GM18508 (cell line): ENCODE results near the gene ANKRD53.

Experiments
- ATAC-seq: cut with Tn5 transposase; IDR thresholded peaks from one replicate; pipeline ENCODE4 v1.9.1; 2021; ENCODE audit warnings: moderate number of reproducible peaks; ENCODE audit not compliant: insufficient read depth, unreplicated experiment

Gene ANKRD53

GRCh38 chr2:70942396-70943204 lies 35.8 kb upstream of the ANKRD53 start:
- ATAC-seq: no peak

DNA sequence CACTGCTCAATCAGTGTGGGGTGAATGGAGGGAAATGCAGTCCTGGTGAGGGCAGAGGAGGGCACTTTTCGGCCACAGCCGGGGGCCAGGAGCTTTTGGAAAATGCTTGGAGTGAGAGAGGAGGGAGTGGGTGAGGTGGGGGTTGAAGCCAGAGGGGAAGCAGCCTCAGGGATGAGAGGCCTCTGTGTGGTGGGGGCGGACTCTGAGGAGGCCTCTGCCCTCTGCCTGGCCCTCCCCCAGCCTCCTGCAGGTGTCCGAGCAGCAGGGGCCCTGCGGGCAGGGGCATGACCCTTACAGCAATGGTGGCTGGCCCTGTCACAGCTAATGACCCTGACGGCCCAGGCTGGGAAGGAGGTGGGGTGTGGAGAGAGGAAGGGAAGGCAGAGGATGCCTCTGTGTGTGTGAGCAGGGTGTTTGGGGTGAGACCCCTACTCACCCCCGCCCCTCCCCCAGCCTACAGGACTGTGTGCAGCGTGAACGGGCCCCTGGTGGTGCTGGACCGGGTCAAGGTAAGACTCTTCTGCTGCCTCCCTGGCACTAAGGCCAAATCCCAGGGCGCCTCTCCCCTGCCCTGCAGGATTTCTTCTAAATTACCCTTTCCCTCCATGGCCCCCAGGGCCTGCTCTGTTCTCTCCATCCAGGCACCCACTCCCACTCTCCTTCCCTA lies 35.1 kb upstream of the ANKRD53 start:
- ATAC-seq: no peak

DNA sequence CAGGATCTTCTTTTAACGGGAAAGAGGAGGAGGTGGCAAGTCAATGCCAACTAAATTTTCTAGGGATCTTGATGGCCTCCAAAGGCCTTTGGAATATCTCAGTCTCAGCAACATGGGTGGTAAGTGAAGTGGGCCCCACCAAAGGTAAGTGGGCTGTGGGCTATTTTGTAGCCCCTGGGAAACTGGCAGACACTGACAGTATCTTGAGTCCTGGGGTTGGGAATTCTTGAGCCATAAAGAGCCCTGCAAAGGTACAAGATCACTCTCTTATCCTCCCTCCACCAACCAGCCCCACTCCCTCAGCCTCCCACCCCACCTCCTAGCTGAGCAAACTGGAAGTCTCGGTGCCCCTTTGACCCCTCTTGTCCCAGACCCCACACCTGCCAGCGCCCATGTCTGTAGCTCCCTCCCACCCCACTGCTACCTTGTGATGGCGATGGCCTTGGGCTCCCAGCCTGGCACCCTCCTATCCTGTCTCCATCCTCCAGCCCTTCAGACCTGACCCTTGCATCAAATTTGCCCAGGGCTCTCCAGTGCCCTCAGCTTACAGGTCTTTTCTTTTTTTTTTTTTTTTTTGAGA lies 34.2 kb upstream of the ANKRD53 start:
- ATAC-seq: no peak

DNA sequence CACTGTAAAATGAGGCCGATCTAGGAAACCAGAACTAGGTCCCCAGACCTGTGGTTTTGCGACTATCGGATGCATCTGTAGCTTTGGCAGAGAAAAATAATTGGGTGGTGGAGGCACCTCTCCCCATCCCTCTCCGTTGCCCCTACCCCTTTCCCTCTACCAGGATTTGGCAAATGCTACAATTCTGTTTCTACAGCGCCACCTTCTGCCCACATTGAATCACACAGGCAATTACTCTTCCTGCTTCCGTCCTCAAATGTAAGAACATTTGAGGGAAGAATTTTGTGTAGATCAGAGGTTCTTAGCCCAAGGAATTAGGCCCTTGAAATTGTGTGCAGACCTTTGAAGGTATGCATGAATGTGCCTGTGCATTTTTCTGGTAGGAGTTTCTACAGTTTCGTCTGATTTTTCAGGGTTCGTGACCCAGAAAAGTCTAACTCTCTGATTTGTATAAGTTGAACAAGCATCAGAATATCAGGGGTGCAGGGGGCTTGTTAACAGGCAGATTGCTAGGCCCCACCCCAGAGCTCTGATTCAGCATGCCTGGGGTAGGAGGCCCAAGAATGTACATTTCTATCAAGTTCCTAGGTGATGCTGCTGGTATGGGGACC lies 31.5 kb upstream of the ANKRD53 start:
- no peak for ATAC-seq

- ATAC-seq: no peak
Observed at GRCh38 chr2:70947556-70948184, 30.8 kb upstream of the ANKRD53 start.

DNA sequence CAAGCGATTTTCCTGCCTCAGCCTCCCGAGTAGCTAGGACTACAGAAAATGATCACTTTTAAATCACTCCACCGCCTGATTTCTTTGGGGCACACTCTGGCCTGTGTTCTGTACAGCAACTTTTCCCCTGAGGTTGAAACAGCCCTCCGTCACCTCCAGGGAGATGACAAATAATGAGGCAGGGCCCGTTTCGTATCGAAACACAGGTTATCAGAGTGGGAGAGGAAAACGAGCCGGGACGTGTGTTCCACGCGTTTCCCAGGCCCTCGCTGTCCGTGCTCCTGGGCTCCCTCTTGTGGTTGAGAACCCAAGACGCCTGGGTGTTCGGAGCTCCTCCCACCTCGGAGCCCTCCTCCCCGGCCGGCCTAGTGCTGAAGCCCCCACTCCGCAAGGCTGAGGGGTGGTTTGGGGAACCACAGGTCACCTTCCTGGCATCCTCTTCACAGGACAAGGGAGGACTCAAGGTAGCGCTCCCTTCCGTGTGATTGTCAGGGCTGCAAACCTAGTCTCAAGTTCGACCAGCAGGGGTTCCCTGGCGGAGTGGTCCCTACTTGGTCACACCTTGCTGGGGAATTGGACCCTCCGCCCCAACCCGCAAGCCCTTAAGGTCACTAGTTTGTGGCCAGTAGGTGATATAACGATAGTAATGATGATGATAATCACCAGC lies 30.0 kb upstream of the ANKRD53 start:
- no peak for ATAC-seq

GRCh38 chr2:70949086-70949485 lies 29.3 kb upstream of the ANKRD53 start:
- no peak for ATAC-seq

GRCh38 chr2:70954886-70955285 lies 23.5 kb upstream of the ANKRD53 start:
- no peak for ATAC-seq

- ATAC-seq: no peak
Observed at GRCh38 chr2:70956141-70956540, 22.3 kb upstream of the ANKRD53 start.

DNA sequence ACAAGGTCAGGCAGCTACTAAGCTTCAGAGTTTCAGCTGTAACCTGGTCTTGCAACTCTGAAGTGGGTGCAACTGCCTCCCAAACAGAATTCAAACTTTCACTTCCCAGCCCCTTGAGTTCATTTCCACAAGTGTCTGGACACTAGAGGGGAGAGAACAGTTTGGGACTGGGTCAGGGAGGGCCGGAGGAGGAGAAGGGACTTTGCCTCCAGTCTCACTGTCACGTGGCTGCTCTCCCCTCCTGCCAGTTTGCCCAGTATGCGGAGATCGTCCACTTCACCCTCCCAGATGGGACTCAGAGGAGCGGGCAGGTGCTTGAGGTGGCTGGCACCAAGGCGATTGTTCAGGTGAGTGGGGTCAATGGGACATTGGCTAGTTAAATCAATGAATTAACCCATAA lies 20.6 kb upstream of the ANKRD53 start:
- no peak for ATAC-seq

GRCh38 chr2:70958759-70959158 lies 19.7 kb upstream of the ANKRD53 start:
- ATAC-seq: no peak

GRCh38 chr2:70959271-70959761 lies 19.1 kb upstream of the ANKRD53 start:
- ATAC-seq: no peak

DNA sequence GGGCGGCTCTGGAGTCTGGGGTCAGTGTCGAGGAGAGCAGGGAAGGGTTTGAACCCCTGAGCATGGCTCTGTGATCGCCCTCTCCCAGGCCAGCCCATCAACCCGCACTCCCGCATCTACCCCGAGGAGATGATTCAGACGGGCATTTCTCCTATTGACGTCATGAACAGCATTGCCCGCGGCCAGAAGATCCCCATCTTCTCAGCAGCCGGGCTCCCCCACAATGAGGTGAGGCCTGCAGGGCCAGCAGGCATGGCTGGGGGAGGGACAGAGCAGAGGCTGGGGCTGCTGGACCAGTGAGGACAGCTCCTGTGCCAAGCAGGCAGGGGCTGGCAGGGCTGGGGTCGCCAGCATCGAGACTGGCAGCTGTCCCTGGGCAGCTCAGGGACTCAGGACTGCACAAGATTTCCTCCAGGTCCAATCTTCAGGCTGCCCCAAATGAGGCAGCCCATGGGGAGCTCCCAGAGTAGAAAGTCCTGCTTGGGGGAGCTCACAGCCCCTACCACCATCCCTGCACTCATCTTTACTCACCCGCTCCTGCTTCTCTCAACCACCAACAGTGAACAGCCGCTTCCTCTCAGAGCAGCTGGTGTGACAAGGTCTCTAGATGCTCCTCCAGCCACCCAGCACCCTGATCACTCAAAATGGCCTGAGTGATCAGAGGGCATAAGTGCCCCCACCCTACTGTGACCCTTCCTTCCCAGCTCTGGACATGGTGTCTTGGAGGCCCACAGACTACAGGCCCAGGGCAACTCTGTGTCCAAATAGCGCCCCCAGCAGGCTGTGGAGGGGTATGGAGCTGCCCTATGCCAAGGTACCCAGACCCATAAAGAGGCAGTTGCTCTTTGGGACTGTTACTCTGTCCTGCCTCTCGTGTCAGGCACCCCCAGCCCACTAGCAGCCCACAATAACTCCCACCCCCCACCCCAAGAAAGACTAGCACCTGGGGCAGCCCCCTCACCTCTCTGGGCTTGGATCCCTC lies 18.3 kb upstream of the ANKRD53 start:
- ATAC-seq: no peak

DNA sequence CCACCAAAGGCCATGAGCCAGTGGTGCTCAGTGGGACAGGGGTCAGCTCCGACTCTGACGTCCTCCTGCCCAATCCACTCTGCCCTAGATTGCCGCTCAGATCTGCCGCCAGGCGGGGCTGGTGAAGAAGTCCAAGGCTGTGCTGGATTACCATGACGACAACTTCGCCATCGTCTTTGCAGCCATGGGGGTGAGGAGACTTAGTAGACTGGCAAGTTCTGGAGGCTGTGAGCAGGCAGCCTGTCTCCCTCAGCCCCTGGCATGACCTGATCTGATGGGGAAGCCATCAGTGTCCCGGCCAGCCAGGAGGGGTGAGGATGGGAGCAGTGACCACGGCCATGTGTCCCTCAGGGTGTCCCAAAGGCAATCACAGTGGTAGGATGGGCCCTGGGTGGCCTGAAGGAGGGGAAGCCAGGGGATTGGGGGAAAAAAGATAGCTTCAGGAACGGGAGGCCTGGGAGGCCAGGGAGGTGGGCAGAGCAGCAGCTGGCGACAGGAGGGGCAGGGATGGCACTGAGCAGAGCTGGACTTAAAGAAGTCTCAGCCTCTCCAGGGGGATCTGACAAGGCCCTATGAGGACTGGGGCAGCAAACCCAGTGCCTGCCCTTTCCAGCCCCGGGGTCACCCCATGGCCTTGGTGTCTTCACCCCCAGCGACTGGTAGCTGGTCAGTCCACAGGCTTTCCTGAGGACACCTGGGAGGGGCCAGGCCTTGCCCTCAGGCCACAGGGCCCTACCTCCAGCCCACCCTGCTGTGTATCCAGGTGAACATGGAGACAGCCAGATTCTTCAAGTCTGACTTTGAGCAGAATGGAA lies 17.4 kb upstream of the ANKRD53 start:
- ATAC-seq: no peak

DNA sequence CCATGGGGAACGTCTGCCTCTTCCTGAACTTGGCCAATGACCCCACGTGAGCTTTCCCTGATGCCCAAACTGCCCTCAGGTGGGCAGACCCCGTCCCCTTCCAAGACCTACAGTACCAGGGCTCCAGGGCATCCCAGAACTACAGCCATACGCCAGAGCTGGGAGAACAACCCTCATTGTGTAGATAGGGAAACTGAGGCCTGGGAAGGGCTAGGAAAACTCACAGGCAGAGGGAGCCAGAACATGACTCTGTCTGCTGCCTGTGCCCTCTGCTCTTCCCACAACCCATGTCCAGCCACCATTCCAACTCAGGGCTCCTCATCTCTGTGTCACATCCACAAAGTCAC lies 16.8 kb upstream of the ANKRD53 start:
- ATAC-seq: no peak

DNA sequence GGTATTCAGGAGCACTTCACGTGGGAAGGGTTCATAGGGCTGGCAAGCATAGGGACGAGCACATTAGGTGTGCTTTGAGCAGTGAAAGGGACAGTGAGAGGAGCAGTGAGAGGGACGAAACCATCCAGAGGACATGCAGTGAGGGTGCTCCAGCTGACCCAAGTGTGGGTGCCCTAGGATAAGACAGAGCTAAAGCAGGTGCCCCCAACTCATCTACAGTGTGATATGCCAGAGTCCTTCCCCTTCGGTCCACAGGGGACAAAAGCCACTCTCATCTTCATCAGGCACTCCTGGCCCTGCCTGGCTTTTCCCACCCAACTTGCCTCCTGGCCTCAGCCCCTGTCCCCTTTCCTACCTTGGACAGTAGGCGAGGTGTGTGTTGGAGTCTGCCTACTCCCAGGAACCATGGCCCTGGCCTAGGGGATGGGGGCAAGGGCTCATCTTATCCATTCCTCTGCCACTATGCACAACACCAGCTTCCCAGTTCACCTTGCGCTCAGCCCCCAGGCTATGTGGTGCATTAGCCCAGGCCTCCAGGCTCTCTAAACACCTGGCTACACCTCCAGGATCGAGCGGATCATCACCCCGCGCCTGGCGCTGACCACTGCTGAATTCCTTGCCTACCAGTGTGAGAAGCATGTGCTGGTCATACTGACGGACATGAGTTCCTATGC lies 16.1 kb upstream of the ANKRD53 start:
- no peak for ATAC-seq
